Epithelial cell of proximal tubule (primary cell): ENCODE results near the gene IL4I1. TPM values are rescaled to one million over a fixed set of nuclear protein-coding genes. Genes with fewer than 3 reads are reported as not detected.
A peak's percentile ranks its signal among the peaks of the same experiment; 100 is the strongest.

Experiments used
- DNase-seq: peaks from one replicate; pipeline ENCODE4 v3.0.0-alpha.2; 2011; ENCODE audit warnings: low read depth
- H3K4me3 ChIP-seq: 2 replicates; pipeline ENCODE4 v1.5.1; 2011; ENCODE audit warnings: low read depth, mild to moderate bottlenecking, low read length
- CTCF ChIP-seq: conservative IDR thresholded peaks from 2 replicates; pipeline ENCODE4 v1.5.1; 2012; ENCODE audit warnings: low read depth, mild to moderate bottlenecking, low read length
- total RNA-seq: library from RNA; depleted of rRNA; stranded (reverse); fragments of >200 nt; gene quantifications from 2 replicates; pipeline ENCODE4 v1.2.3, GENCODE V29; 2015

The IL4I1 gene
- total RNA-seq, 1 donor from 2014 or later = 9.5 TPM

DNA sequence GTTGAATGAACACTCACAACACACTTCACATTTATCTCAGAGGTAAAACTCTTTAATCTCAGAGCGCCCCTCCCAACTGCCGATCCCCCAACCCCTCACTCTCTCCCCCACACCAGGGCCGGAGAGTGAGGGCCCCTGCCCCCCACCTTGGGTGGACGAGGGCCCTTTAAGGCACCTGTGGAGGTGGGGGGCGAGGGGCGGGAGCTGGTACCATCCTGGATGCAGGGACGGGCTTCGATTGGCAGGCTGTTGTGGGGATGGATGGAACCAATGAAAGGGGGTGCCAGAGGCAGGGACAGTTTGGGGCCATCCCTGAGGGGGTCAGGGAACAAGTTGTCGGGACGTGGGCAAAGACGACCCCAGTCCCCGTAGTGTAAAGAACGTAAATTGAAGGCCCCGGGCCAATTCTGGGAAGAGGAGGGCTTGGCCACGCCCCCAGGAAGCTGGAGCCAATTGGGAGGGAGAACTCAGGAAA, 27.6 kb downstream of the IL4I1 start:
- no peak for TF ChIP-seq CTCF
- no peak for DNase-seq
- peak overlapping the region; percentile 59 for H3K4me3 ChIP-seq

DNA sequence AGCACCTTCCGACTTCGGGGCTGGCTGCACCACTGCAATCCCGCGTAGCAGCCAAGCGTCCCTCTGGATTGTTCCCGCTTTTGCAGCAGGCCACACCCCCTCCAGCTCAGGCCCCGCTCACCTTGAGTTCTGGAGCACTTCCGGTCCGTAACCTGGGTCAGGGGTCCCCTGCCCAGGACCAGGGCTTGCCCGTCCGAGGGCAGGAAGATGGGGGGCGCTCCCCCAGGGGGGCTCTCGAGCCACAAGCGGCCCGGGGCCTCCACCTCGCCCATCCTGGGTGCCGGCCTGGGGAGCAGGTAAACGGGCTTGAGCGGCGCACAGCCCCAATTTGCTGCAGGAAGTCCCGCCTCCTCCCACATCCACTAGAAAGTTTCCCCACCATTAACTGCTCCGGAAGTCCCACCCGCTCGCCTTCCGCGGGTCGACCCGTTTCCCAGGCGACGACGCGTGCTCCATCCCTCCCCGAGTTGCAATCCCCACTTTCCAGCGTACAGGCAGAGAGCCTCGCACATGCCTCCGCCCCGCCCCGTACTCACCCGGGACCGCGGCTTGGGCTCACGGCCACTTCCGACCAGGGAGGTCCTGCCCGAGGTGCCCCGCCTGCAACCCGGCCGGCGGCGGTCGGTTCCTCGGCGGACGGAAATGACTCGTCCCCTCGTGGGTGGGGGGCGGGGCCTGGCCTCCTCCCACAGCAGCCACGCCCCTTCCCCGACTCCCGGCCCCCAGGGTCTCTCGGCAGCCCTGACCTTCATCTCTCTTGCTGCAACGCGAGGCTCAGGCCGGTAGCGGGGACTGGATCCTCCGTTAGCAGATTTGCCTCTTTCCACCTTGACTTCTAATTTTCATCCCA, 29.5 kb downstream of the IL4I1 start, which contains the start of gene PNKP:
Gene PNKP, minus strand, starts transcription at position 644 of the 850 bp plus-strand sequence. Its CDS starts 372 bp downstream, at position 272.
- DNase-seq = peak; percentile 33

GRCh38 chr19:49864890-49865289, 31.8 kb downstream of the IL4I1 start:
- TF ChIP-seq CTCF = no peak
- DNase-seq = no peak
- no peak overlapping the region for H3K4me3 ChIP-seq

More for the DNA sequence above, 29.5 kb downstream of the IL4I1 start, which contains the start of gene PNKP:
- peak within 1 kb of the TSS; percentile 97 for H3K4me3 ChIP-seq
- TF ChIP-seq CTCF = no peak

- no peak for DNase-seq
- TF ChIP-seq CTCF = no peak
- no peak overlapping the region for H3K4me3 ChIP-seq
These were observed 32.8 kb downstream of the IL4I1 start for GRCh38 chr19:49863935-49864320.

DNA sequence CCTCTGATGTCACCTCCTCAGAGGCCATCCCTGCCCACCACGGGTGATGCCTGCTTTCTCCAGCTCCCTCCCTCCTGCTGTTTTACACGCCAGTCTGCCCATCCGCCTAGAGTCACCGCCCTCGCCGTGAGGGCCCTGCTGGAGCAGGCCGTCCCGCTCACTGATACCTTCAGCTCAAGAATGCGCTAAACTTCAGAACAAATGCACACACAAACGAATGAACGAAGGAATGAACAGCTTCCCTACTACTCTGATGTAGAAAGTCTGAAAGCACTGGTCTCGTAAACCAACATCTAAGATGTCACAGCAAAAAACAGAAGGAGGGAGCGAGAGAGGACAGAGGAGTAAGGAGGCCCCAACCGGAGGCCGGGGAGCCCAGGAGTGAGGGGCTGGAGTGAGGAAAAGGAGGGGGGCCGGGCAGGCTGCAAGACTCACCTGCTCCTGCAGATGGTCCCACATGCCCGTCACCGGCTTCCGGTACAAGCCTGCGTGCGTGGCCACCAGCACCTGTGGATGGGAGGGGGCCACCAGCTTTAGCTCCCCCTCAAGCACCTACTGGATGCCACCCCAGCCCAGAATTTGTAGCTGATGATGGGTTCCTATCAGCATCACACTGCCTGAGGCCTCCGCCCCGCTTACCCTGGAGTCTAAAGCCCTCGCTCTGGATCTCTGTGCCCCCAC, 33.3 kb downstream of the IL4I1 start:
- TF ChIP-seq CTCF = no peak
- no peak for DNase-seq
- H3K4me3 ChIP-seq = no peak overlapping the region

GRCh38 chr19:49862391-49863253, 34.1 kb downstream of the IL4I1 start:
- H3K4me3 ChIP-seq = no peak overlapping the region
- DNase-seq = no peak
- TF ChIP-seq CTCF = peak; percentile 27
